GM12872 (cell line): ENCODE data around the gene GNA14.

Source experiments
- TF ChIP-seq, protein P1 (sequence below): IDR thresholded peaks from 3 replicates; pipeline ENCODE4 v1.5.1; 2011; ENCODE audit warnings: low read depth, mild to moderate bottlenecking, low read length, moderate library complexity; ENCODE audit not compliant: insufficient read depth

The GNA14 gene

DNA sequence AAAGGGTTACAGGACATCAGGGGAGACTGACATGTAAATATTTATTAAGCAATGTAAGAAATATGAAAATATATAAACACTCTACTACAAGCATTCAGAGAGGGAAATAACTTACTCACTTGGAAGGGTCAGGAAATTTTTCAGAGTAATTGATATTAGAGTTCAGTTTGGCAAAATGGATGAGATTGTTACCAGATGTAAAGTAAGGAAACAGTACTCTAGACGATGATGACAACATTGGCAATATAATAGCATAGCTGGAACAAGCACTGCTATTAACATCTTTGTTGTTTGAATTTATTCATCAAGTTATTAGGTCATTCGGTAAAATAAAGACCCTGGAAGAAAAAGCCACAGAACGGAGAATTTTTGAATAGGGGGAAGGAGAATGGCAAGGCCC is 49.1 kb downstream of the GNA14 start:
- TF ChIP-seq, protein P1, sequence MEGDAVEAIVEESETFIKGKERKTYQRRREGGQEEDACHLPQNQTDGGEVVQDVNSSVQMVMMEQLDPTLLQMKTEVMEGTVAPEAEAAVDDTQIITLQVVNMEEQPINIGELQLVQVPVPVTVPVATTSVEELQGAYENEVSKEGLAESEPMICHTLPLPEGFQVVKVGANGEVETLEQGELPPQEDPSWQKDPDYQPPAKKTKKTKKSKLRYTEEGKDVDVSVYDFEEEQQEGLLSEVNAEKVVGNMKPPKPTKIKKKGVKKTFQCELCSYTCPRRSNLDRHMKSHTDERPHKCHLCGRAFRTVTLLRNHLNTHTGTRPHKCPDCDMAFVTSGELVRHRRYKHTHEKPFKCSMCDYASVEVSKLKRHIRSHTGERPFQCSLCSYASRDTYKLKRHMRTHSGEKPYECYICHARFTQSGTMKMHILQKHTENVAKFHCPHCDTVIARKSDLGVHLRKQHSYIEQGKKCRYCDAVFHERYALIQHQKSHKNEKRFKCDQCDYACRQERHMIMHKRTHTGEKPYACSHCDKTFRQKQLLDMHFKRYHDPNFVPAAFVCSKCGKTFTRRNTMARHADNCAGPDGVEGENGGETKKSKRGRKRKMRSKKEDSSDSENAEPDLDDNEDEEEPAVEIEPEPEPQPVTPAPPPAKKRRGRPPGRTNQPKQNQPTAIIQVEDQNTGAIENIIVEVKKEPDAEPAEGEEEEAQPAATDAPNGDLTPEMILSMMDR, result no peak

DNA sequence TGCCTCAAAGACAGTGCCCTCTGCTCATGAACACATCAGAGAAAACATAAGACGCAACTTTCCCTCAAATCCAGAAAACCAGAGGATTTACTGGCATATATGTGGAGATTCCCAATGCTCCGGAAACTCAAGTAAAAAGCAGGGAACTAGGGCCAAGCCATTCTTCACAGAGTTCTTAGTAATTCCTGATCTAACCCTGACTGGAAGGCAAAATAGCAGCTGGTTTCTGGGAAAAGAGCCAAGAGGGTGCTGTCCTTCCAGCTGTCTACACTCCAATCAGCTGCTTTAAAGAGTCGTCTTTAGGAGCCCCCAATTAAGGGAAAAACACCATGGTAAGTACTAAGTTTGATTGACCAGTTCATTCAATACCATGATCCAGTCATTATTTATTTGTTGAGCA is 49.6 kb downstream of the GNA14 start:
- TF ChIP-seq, protein P1, result no peak

DNA sequence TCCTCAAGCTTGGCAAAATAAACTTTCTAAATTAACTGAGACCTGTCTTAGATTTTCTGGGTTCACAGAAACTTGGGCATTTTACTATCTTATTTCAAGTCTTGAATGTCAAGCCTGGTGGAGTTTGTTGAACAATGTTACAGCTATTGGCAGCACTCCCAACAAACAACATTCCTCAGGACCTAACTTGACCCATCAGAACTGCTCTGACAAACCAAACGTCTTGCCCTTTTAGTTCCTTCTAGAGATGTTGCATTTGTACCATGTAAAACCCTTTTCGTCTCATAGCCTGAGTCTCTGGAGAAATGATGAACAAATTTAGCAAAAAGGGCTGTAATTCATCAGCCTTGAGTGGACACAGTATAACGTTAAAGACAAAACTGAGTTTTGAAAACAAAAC is 51.1 kb downstream of the GNA14 start:
- TF ChIP-seq, protein P1, result no peak

DNA sequence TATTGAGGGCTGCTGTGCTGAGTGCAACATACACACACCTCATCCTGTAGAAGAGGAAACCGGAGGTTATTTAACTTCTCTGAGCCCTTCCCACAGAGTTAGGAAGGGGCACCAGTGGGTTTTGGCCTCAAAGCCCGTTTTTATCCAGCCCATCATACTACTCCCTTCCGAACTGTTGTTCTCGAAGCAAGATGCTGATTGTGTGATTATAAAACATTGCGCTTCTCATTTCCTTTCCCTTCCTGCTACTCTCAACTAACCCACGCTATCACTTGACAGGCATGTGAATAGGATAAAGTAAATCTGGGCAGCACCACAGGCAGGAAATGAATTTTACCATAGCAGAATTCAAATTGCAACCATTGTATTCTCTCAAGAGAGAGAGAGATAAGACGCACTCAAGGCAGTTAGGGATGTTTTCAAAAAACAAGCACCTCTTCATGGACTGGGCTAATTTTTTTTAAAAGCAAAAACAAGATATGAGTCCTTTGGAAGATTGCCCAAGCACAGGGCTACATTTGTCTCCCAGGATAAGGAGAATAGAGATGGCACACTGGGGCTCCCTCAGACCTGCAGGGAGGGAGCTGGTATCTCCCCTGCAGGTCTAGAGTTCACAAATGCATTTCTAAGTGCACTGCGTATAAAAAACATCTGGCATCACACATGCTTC is 52.6 kb downstream of the GNA14 start:
- TF ChIP-seq, protein P1, result no peak

DNA sequence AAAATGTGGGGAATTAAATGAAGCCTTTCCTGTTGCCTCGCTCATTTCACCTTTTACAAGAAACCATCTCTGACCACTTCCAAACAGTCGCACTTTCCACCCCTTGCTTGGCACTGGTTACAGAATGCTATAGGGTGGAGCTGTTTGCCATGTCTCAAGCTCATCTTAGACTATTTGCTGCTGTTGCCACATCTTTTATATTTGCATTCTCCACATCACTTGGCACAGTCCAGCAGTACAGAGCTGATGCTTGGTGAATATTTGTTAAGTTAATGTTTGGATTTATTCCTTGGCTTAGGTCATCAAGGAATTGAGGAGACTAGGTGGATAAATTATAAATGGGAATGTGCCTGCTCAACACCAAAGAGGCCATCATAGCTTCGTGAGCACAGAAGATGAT is 53.2 kb downstream of the GNA14 start:
- TF ChIP-seq, protein P1, result no peak

DNA sequence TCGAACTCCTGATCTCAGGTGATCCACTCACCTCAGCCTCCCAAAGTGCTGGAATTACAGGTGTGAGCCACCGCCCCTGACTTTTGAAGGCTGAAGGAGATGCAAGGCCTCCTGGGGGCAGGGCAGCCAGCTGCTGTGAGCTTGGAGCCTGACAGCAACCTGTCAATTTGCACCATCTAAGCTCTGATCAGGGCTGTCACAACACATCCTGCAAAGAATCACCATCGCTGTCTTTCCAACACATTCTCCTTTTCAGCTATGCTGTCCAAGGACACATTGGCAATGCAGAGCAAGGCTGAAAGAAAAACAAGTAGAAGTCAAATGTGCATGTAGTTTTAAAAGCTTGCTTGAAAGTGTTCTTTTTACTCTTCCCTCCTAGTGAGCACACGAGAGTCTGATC is 54.6 kb downstream of the GNA14 start:
- TF ChIP-seq, protein P1, result no peak

DNA sequence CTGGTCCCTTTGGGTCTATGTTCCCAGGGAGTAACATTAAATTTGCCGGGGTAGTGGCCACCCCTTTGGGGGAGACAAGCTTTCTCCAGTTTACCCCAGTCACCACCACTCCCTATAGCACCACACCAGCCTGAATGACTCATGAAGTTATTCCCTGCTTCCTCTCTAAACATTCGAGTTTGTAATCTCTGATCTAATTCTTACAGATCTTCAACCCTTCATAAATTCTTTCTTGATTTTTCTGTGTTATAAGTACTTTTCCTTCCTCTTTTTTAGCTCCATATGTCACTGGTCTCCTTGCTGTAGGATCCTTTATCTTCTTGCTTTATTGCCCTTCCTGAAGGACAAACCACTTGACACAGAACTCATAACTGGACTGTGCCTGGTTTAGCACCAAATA is 55.6 kb downstream of the GNA14 start:
- TF ChIP-seq, protein P1, result no peak
